GM18505 (cell line): ENCODE data around the gene PEX11A.

Experiments
- ATAC-seq: cut with Tn5 transposase; IDR thresholded peaks from one replicate; pipeline ENCODE4 v1.9.1; 2021; ENCODE audit not compliant: unreplicated experiment
- POLR2A ChIP-seq: IDR thresholded peaks from 4 replicates; pipeline ENCODE4 v1.6.1; 2011; ENCODE audit warnings: borderline replicate concordance; ENCODE audit not compliant: insufficient read depth, insufficient read length; ENCODE audit errors: extremely low read depth

PEX11A gene

GRCh38 chr15:89656116-89656815, 34.3 kb downstream of the PEX11A start:
- no peak for TF ChIP-seq POLR2A
- no peak for ATAC-seq

GRCh38 chr15:89654847-89655805, 35.4 kb downstream of the PEX11A start, which contains the start of gene KIF7:
KIF7 (minus strand) TSS chr15:89655467; CDS start chr15:89652930, 2,537 bp downstream.
- no peak for TF ChIP-seq POLR2A
- ATAC-seq, result no peak

GRCh38 chr15:89654301-89654761, 36.2 kb downstream of the PEX11A start:
- TF ChIP-seq POLR2A, result no peak
- no peak for ATAC-seq

GRCh38 chr15:89653578-89653977, 37.0 kb downstream of the PEX11A start:
- ATAC-seq, result no peak
- no peak for TF ChIP-seq POLR2A

- no peak for TF ChIP-seq POLR2A
- no peak for ATAC-seq
These were observed 37.9 kb downstream of the PEX11A start for GRCh38 chr15:89652666-89653065.

GRCh38 chr15:89652131-89652530, 38.4 kb downstream of the PEX11A start:
- no peak for ATAC-seq
- no peak for TF ChIP-seq POLR2A

- no peak for ATAC-seq
- no peak for TF ChIP-seq POLR2A
These were observed 40.8 kb downstream of the PEX11A start for GRCh38 chr15:89649716-89650115.

- ATAC-seq, result no peak
- no peak for TF ChIP-seq POLR2A
These were observed 41.4 kb downstream of the PEX11A start for GRCh38 chr15:89649013-89649625.

GRCh38 chr15:89648106-89649012, 42.2 kb downstream of the PEX11A start:
- no peak for TF ChIP-seq POLR2A
- ATAC-seq, result no peak

GRCh38 chr15:89647191-89647851, 43.2 kb downstream of the PEX11A start:
- TF ChIP-seq POLR2A, result no peak
- peak; percentile 52 for ATAC-seq

- ATAC-seq, result no peak
- no peak for TF ChIP-seq POLR2A
These were observed 44.0 kb downstream of the PEX11A start for GRCh38 chr15:89646416-89647141.

- TF ChIP-seq POLR2A, result no peak
- no peak for ATAC-seq
These were observed 44.9 kb downstream of the PEX11A start for GRCh38 chr15:89645680-89646079.

- ATAC-seq, result no peak
- TF ChIP-seq POLR2A, result no peak
These were observed 48.4 kb downstream of the PEX11A start for GRCh38 chr15:89642106-89642505.
